Common myeloid progenitor, CD34-positive (primary cell): ENCODE measurements around the gene ZNF281. TPM values are rescaled to one million over a fixed set of nuclear protein-coding genes. Genes with fewer than 3 reads are reported as not detected.
A peak's percentile ranks its signal among the peaks of the same experiment; 100 is the strongest.

Experiments used
- CTCF ChIA-PET: fragments of 350-600 bp; sonication (Branson Sonifier 250); formaldehyde crosslinking; loops from one replicate; lab custom pipeline; 2021; ENCODE audit warnings: antibody characterized with exemption; lab: Charles Lee
- POLR2A ChIA-PET: fragments of 350-600 bp; sonication (Branson Sonifier 250); formaldehyde crosslinking; loops from one replicate; lab custom pipeline; 2021; ENCODE audit warnings: antibody characterized with exemption; lab: Charles Lee
- DNase-seq, 3 donors: peaks; one replicate each; pipeline versions ENCODE4 v3.0.0 to v3.0.0-alpha.2; 2013
- H3K27ac ChIP-seq, 2 experiments: 1 replicate in 1 of 2; 2 replicates in 1 of 2; pipeline ENCODE4 v1.7.0; 2013; ENCODE audit warnings: inconsistent platforms in 2 of 2, low read length in 2 of 2, mild to moderate bottlenecking in 2 of 2, low read depth in 1 of 2, moderate library complexity in 1 of 2; ENCODE audit not compliant: severe bottlenecking in 2 of 2, insufficient read depth in 1 of 2, poor library complexity in 1 of 2
- H3K27me3 ChIP-seq, 5 experiments: replicated peaks in 2 of 5; 1 replicate in 3 of 5; 2 replicates in 2 of 5; pipeline versions ENCODE4 v1.6.1 to v1.7.0; 2013; ENCODE audit warnings: low read length in 4 of 5, mild to moderate bottlenecking in 2 of 5, moderate library complexity in 2 of 5, inconsistent platforms in 1 of 5; ENCODE audit not compliant: insufficient read depth in 5 of 5, control insufficient read depth in 4 of 5
- H3K36me3 ChIP-seq, 4 experiments: 1 replicate in 2 of 4; 2 replicates in 2 of 4; pipeline versions ENCODE4 v1.6.1 to v1.7.0; 2013; ENCODE audit warnings: low read length in 3 of 4, control low read depth in 1 of 4, mild to moderate bottlenecking in 1 of 4; ENCODE audit not compliant: control insufficient read depth in 4 of 4, insufficient read depth in 4 of 4
- H3K4me1 ChIP-seq, 4 experiments: 1 replicate in 3 of 4; 2 replicates in 1 of 4; pipeline versions ENCODE4 v1.6.1 to v1.7.1; 2013; ENCODE audit warnings: low read length in 3 of 4, mild to moderate bottlenecking in 3 of 4, control low read depth in 1 of 4, inconsistent platforms in 1 of 4, moderate library complexity in 1 of 4; ENCODE audit not compliant: control insufficient read depth in 4 of 4, insufficient read depth in 4 of 4; ENCODE audit errors: control extremely low read depth in 1 of 4
- H3K4me3 ChIP-seq, 7 experiments: 1 replicate in 4 of 7; 2 replicates in 3 of 7; pipeline versions ENCODE4 v1.5.1 to v1.7.0; 2013; ENCODE audit warnings: mild to moderate bottlenecking in 7 of 7, low read length in 6 of 7, moderate library complexity in 6 of 7, inconsistent platforms in 2 of 7, low read depth in 2 of 7, control low read depth in 1 of 7; ENCODE audit not compliant: insufficient read depth in 4 of 7, control insufficient read depth in 1 of 7; ENCODE audit errors: extremely low read depth in 1 of 7
- H3K9me3 ChIP-seq, 5 experiments: 1 replicate in 4 of 5; 2 replicates in 1 of 5; pipeline versions ENCODE4 v1.6.1 to v1.7.1; 2013; ENCODE audit warnings: low read length in 4 of 5, mild to moderate bottlenecking in 2 of 5, inconsistent platforms in 1 of 5, low read depth in 1 of 5, moderate library complexity in 1 of 5; ENCODE audit not compliant: control insufficient read depth in 4 of 5, insufficient read depth in 2 of 5; ENCODE audit errors: control extremely low read depth in 1 of 5
- WGBS: methylation state at CpG from one replicate; pipeline ENCODE4 v1.1.5; 2013; ENCODE audit not compliant: insufficient coverage; 5-methylcytosine and 5-hydroxymethylcytosine counted together
- polyA plus RNA-seq: library from polyadenylated mRNA; unstranded; fragments of 120-200 nt; gene quantifications from one replicate; pipeline ENCODE4 v1.2.1, GENCODE V29; 2013

Gene ZNF281
- polyA plus RNA-seq = 24.6 TPM

GRCh38 chr1:200409761-200410565 lies at the start of gene ZNF281:
Gene ZNF281 (minus strand): TSS chr1:200410036. CDS start chr1:200409705, 331 bp downstream.
- Histone ChIP-seq H3K27me3 (no peaks in the 10 kb centered on the region), H3K27ac (peak within 1 kb of the TSS; percentile 68 to 87), H3K4me3 (peak within 1 kb of the TSS; percentile 68 to 93 (median 81)), H3K4me1 (peaks cover 11 to 31% (median 23%) of the 10 kb centered on the region in 4 experiments), H3K9me3 (peaks cover 0 to 1% (median 0%) of the 10 kb centered on the region in 5 experiments), H3K36me3 (peaks cover 0 to 34% (median 4%) of the 10 kb centered on the region in 4 experiments)
- 0% methylated on average over 50 of the region's 54 CpGs for WGBS
- POLR2A ChIA-PET = no interaction called here
- peak; percentile 94 to 98 (median 98) for DNase-seq
- CTCF ChIA-PET = no interaction called here

GRCh38 chr1:200458780-200459179 lies 48.9 kb upstream of the ZNF281 start:
- 100% methylated on average over 9 of the region's 14 CpGs for WGBS
- no peak for DNase-seq
- Histone ChIP-seq H3K27ac (no peak overlapping the region), H3K4me1 (no peaks in the 10 kb centered on the region), H3K9me3 (no peaks in the 10 kb centered on the region), H3K36me3 (no peaks in the 10 kb centered on the region), H3K27me3 (no peaks in the 10 kb centered on the region), H3K4me3 (no peak overlapping the region)
- ChIA-PET POLR2A (no interaction called here), CTCF (interaction anchor here (2.3 kb wide), 1 partner anchor 12 kb away, joined by 7 read pairs; no protein-coding TSS in a partner anchor)

GRCh38 chr1:200457810-200458209 lies 48.0 kb upstream of the ZNF281 start:
- Histone ChIP-seq H3K4me3 (no peak overlapping the region), H3K27me3 (no peaks in the 10 kb centered on the region), H3K36me3 (no peaks in the 10 kb centered on the region), H3K4me1 (no peaks in the 10 kb centered on the region), H3K9me3 (no peaks in the 10 kb centered on the region), H3K27ac (no peak overlapping the region)
- CTCF ChIA-PET = interaction anchor here (1.6 to 2.3 kb wide), 2 partner anchors 13 to 504 kb away, joined by 3 to 7 read pairs; no protein-coding TSS in a partner anchor
- 100% methylated on average over 1 of the region's 6 CpGs for WGBS
- DNase-seq = no peak
- POLR2A ChIA-PET = no interaction called here

- Histone ChIP-seq H3K27me3 (no peaks in the 10 kb centered on the region), H3K9me3 (no peaks in the 10 kb centered on the region), H3K27ac (no peak overlapping the region), H3K4me1 (no peaks in the 10 kb centered on the region), H3K4me3 (no peak overlapping the region), H3K36me3 (no peaks in the 10 kb centered on the region)
- POLR2A ChIA-PET = no interaction called here
- CTCF ChIA-PET = interaction anchor here (0.8 kb wide), 1 partner anchor 412 kb away, joined by 3 read pairs; no protein-coding TSS in a partner anchor
- 79% methylated on average over 5 of the region's 5 CpGs for WGBS
- no peak for DNase-seq
These were observed 44.6 kb upstream of the ZNF281 start for GRCh38 chr1:200454425-200454824.

GRCh38 chr1:200453553-200453905 lies 43.7 kb upstream of the ZNF281 start:
- ChIA-PET POLR2A (no interaction called here), CTCF (no interaction called here)
- H3K9me3 ChIP-seq = no peaks in the 10 kb centered on the region
- WGBS = 100% methylated on average over 1 of the region's 3 CpGs
- no peak overlapping the region for H3K27ac ChIP-seq
- no peaks in the 10 kb centered on the region for H3K36me3 ChIP-seq
- no peak overlapping the region for H3K4me3 ChIP-seq
- no peaks in the 10 kb centered on the region for H3K27me3 ChIP-seq
- DNase-seq = no peak
- H3K4me1 ChIP-seq = no peaks in the 10 kb centered on the region

GRCh38 chr1:200452850-200453552 lies 43.2 kb upstream of the ZNF281 start:
- H3K4me3 ChIP-seq = no peak overlapping the region
- H3K36me3 ChIP-seq = no peaks in the 10 kb centered on the region
- ChIA-PET POLR2A (no interaction called here), CTCF (no interaction called here)
- no peak overlapping the region for H3K27ac ChIP-seq
- H3K27me3 ChIP-seq = no peaks in the 10 kb centered on the region
- no peak for DNase-seq
- 94% methylated on average over 7 of the region's 8 CpGs for WGBS
- no peaks in the 10 kb centered on the region for H3K4me1 ChIP-seq
- no peaks in the 10 kb centered on the region for H3K9me3 ChIP-seq
